ENCODE results near the gene MRAS.
"Not testable (repeated sequence)": the region's sequence is repeated elsewhere in the genome, so short reads cannot be mapped to it uniquely, and the experiment has no call there.

MRAS gene

DNA sequence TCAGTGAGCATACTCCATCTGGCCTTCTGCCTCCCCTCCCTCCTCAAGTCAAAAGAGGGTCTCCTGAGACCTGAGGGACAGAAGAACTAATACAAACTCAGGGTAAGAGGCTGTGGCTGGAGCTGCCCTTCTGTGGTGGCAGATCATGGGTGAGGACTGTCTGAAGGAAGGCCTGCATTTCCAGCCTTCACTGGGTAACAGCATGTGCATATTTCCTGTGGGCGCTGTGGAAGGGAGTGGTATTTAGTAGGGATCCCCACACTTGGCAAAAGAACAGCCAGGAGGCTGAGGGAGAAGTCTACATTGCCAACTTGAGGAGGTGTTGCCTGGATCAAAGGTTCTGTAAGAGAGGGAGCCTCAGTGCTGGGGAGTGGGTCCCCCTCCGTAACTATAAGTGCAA is 75.9 kb downstream of the MRAS start:
- no peak for TF ChIP-seq Cebpa-rat (IDR thresholded peaks at IDR 0.05)
- no peak overlapping the region for H3K9ac ChIP-seq
- no peak overlapping the region for H3K4me2 ChIP-seq
- H3K27me3 ChIP-seq: no peaks in the 10 kb centered on the region
- H3K4me1 ChIP-seq: no peaks in the 10 kb centered on the region
- H4K20me1 ChIP-seq: no peaks in the 10 kb centered on the region
- peaks cover 10% of the 10 kb centered on the region for H3K9me3 ChIP-seq
- no peak overlapping the region for H3K27ac ChIP-seq
- H3K36me3 ChIP-seq: no peaks in the 10 kb centered on the region
- no peak overlapping the region for H3K4me3 ChIP-seq

- H4K20me1 ChIP-seq: no peaks in the 10 kb centered on the region
- no peaks in the 10 kb centered on the region for H3K4me1 ChIP-seq
- no peaks in the 10 kb centered on the region for H3K36me3 ChIP-seq
- no peaks in the 10 kb centered on the region for H3K27me3 ChIP-seq
- no peak overlapping the region for H3K4me3 ChIP-seq
- no peak overlapping the region for H3K4me2 ChIP-seq
- no peaks in the 10 kb centered on the region for H3K9me3 ChIP-seq
- TF ChIP-seq Cebpa-rat (IDR thresholded peaks at IDR 0.05): no peak
- no peak overlapping the region for H3K9ac ChIP-seq
- no peak overlapping the region for H3K27ac ChIP-seq
Measured at GRCh38 chr3:138426211-138426610, 77.8 kb downstream of the MRAS start.

DNA sequence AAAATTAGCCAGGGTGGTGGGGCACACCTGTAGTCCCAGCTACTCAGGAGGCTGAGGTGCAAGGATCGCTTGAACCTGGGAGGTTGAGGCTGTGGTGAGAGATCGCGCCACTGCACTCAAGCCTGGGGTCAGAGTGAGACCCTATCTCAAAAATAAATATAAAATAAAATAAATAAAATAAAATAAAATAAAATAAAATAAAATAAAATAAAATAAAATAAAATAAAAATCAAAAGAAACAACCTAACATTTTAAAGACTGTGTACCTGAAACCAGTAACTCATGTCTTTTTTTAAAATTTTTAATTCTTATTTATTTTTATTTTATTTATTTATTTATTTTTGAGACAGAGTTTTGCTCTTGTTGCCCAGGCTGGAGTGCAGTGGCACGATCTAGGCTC is 78.4 kb downstream of the MRAS start:
- not testable (repeated sequence) for H3K9me3 ChIP-seq, H3K36me3 ChIP-seq, H4K20me1 ChIP-seq, H3K27ac ChIP-seq, H3K27me3 ChIP-seq, H3K4me3 ChIP-seq, H3K9ac ChIP-seq, H3K4me2 ChIP-seq, H3K4me1 ChIP-seq

DNA sequence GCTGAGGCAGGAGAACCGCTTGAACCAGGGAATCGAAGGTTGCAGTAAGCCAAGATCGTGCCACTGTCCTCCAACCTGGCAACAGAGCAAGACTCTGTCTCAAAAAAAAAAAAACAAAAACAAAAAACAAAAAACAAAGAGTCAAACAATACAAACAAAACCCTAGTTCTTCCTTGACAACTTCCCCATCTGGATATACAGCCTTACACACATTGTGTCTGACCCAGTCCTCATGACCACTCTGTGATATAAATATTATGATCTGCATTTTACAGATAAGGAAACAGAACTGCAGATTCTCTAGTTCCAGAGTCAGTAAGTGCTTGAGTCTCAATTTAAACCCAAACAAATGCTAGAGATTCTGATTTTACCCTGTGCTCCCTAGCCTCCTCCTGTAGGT is 81.3 kb downstream of the MRAS start:
- TF ChIP-seq Cebpa-rat (IDR thresholded peaks at IDR 0.05): no peak
- no peak overlapping the region for H3K9ac ChIP-seq
- H3K4me2 ChIP-seq: no peak overlapping the region
- no peaks in the 10 kb centered on the region for H3K36me3 ChIP-seq
- H3K4me1 ChIP-seq: no peaks in the 10 kb centered on the region
- H3K4me3 ChIP-seq: no peak overlapping the region
- no peaks in the 10 kb centered on the region for H4K20me1 ChIP-seq
- H3K27me3 ChIP-seq: peaks cover 11% of the 10 kb centered on the region
- no peak overlapping the region for H3K27ac ChIP-seq
- H3K9me3 ChIP-seq: peaks cover 10% of the 10 kb centered on the region

GRCh38 chr3:138432576-138433240 is 84.3 kb downstream of the MRAS start:
- H3K4me3 ChIP-seq: no peak overlapping the region
- no peak overlapping the region for H3K27ac ChIP-seq
- no peaks in the 10 kb centered on the region for H3K36me3 ChIP-seq
- no peak overlapping the region for H3K4me2 ChIP-seq
- H3K9me3 ChIP-seq: peaks cover 17% of the 10 kb centered on the region
- peaks cover 18% of the 10 kb centered on the region for H3K27me3 ChIP-seq
- H4K20me1 ChIP-seq: no peaks in the 10 kb centered on the region
- no peaks in the 10 kb centered on the region for H3K4me1 ChIP-seq
- no peak overlapping the region for H3K9ac ChIP-seq
- no peak for TF ChIP-seq Cebpa-rat (IDR thresholded peaks at IDR 0.05)

- no peaks in the 10 kb centered on the region for H3K4me1 ChIP-seq
- peak overlapping the region; percentile 17; the same call in 1 of the 2 replicates for H3K4me2 ChIP-seq
- no peak overlapping the region for H3K27ac ChIP-seq
- H4K20me1 ChIP-seq: no peaks in the 10 kb centered on the region
- no peak overlapping the region for H3K9ac ChIP-seq
- no peak for TF ChIP-seq Cebpa-rat (IDR thresholded peaks at IDR 0.05)
- peaks cover 18% of the 10 kb centered on the region for H3K27me3 ChIP-seq
- peaks cover 17% of the 10 kb centered on the region for H3K9me3 ChIP-seq
- H3K36me3 ChIP-seq: no peaks in the 10 kb centered on the region
- no peak overlapping the region for H3K4me3 ChIP-seq
Measured at GRCh38 chr3:138433892-138434275, 85.5 kb downstream of the MRAS start.

GRCh38 chr3:138434276-138434874 is 86.0 kb downstream of the MRAS start, which contains the start of gene ESYT3:
Gene ESYT3, plus strand, starts transcription at chr3:138434616. Its CDS starts 183 bp downstream, at chr3:138434799.
- no peak for TF ChIP-seq Cebpa-rat (IDR thresholded peaks at IDR 0.05)
- Histone ChIP-seq H3K27ac (no peak within 1 kb of the TSS), H3K36me3 (no peaks in the 10 kb centered on the region), H4K20me1 (no peaks in the 10 kb centered on the region), H3K4me2 (peak within 1 kb of the TSS; percentile 17), H3K4me1 (no peaks in the 10 kb centered on the region), H3K9ac (no peak within 1 kb of the TSS), H3K4me3 (0 out of 2 replicates have a peak within 1 kb of the TSS, but pooled peaks have one; percentile 24), H3K27me3 (peaks cover 18% of the 10 kb centered on the region), H3K9me3 (peaks cover 17% of the 10 kb centered on the region)

DNA sequence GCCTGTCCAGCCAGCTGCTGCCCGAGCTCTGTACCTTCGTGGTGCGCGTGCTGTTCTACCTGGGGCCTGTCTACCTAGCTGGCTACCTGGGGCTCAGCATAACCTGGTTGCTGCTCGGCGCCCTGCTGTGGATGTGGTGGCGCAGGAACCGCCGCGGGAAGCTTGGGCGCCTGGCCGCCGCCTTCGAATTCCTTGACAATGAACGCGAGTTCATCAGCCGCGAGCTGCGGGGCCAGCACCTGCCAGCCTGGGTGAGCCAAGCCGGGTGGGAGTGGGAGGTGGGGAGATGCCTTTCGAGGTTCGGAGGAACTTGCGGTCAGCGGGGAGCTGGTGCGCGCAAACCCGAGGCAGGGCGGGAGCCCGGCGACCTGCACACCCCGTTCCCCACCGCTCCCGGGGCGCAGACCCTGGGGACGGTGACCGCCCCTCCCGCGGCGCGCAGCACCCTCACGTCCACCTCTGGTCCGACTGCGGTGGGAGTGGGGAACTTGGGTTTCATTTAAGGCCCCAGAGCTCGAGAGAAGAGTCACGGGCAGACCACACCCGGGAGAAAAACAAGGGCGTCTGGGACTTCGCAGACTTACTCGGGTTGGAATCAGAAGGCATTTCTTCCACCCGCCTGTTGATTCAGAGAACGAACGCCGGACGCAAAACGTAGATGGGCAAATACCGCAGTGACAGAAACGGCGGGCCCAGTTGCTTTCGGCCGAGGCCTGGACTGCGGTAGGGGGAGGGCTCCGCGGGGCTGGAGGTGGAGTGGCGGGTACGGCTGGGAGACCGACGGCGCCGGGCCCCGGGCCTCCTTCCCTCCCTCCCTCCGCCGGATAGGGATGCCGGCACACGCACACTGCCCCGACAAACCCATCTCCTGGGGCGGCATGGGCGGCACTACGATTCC is 86.7 kb downstream of the MRAS start:
- Histone ChIP-seq H3K9ac (no peak overlapping the region), H3K36me3 (no peaks in the 10 kb centered on the region), H3K4me1 (no peaks in the 10 kb centered on the region), H3K4me2 (peak overlapping the region; percentile 17; the same call in 1 of the 2 replicates), H4K20me1 (no peaks in the 10 kb centered on the region), H3K27ac (no peak overlapping the region), H3K9me3 (peaks cover 17% of the 10 kb centered on the region), H3K27me3 (peaks cover 18% of the 10 kb centered on the region), H3K4me3 (0 out of 2 replicates have a peak overlapping the region, but pooled peaks have one; percentile 24)
- TF ChIP-seq Cebpa-rat (IDR thresholded peaks at IDR 0.05): no peak

DNA sequence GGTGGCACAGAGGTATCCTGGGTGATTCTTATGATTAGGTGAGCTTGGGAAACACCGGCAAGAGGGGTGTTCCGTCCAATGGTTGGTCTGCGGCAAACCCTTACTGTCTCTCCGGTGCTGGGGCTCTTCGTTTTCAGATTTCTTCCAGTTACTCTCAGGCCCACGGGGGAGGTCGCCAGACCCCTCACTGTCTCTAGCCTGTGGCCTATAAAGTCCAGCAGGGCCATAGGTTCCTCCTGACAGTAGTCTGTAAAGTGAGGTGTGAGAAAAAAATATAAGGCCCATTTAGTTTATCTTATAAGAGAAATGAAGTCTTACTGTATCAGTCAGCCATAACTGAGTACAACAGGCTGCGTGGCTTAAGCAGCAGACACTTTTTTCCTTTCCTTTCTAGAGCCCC is 87.5 kb downstream of the MRAS start:
- Histone ChIP-seq H3K4me2 (no peak overlapping the region), H3K4me3 (no peak overlapping the region), H3K9me3 (peaks cover 17% of the 10 kb centered on the region), H4K20me1 (no peaks in the 10 kb centered on the region), H3K4me1 (no peaks in the 10 kb centered on the region), H3K27ac (no peak overlapping the region), H3K36me3 (no peaks in the 10 kb centered on the region), H3K9ac (no peak overlapping the region), H3K27me3 (peaks cover 18% of the 10 kb centered on the region)
- TF ChIP-seq Cebpa-rat (IDR thresholded peaks at IDR 0.05): no peak

DNA sequence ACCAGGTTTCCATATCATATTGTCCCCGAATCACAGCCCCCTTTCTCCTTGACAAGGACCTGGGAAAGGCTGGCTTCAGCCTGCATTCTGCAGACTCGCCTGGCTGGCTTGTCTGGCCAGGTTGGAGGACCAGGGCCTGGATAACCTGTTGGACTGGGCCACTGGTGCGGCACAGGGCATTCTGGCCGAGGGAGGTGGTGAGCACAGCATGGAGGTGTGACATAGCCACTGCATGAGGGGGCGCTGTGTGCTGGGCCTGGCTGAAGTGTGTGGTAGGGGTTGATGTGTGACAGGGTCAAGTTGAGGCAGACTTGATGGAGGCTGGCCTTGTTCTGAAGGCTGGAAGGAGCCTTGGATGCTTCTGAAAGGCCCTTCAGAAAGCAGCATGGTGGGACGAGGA is 88.9 kb downstream of the MRAS start:
- Histone ChIP-seq H3K27ac (no peak overlapping the region), H4K20me1 (no peaks in the 10 kb centered on the region), H3K36me3 (no peaks in the 10 kb centered on the region), H3K4me3 (no peak overlapping the region), H3K4me2 (no peak overlapping the region), H3K4me1 (no peaks in the 10 kb centered on the region), H3K27me3 (peaks cover 18% of the 10 kb centered on the region), H3K9ac (no peak overlapping the region), H3K9me3 (peaks cover 17% of the 10 kb centered on the region)
- no peak for TF ChIP-seq Cebpa-rat (IDR thresholded peaks at IDR 0.05)
